Medulla oblongata (tissue), 1 donor: ENCODE measurements around the gene LMOD1.

Experiments used
- DNase-seq: peaks from one replicate; pipeline ENCODE4 v3.0.0-alpha.2; 2015; ENCODE audit errors: extremely low spot score

Gene LMOD1

GRCh38 chr1:201893431-201893830 lies 52.9 kb downstream of the LMOD1 start:
- DNase-seq, result no peak

DNA sequence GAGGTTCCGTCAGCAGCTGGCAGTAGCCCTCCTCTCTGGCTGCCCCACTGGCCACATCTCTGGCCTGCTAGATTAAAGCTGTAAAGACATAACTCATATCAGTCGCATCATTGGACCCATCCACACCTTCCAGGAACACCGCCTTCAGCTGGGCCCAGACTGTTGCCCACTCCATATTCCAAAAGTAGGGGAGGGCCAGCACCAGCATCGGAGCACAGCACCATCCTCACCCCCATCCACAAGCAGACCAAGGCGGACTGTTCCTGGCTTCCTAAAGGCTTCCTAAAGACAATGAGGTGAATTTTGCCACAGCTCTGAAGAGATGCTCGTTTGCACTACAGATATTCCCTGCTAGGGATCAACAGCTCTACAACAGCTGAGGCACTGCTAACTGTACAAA lies 54.1 kb downstream of the LMOD1 start:
- no peak for DNase-seq

DNA sequence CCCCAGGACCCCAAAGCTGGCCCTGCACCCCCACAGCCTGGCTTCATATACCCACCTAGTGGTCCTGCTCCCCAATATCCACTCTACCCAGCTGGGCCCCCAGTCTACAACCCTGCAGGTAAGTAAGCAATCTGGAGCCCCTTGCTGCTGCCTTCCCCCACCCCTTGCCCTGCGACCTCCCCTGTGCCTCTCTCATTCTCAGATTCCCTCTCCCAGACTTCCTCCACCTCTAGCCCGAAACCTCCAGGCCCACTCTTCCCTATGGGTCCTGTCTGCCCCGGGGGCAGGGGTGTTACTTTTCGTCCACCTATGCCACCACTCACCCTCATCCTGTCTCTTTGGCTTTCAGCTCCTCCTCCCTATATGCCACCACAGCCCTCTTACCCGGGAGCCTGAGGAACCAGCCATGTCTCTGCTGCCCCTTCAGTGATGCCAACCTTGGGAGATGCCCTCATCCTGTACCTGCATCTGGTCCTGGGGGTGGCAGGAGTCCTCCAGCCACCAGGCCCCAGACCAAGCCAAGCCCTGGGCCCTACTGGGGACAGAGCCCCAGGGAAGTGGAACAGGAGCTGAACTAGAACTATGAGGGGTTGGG lies 54.8 kb downstream of the LMOD1 start:
- DNase-seq, result no peak

- DNase-seq, result no peak
Measured at GRCh38 chr1:201890806-201891450, 55.4 kb downstream of the LMOD1 start.

DNA sequence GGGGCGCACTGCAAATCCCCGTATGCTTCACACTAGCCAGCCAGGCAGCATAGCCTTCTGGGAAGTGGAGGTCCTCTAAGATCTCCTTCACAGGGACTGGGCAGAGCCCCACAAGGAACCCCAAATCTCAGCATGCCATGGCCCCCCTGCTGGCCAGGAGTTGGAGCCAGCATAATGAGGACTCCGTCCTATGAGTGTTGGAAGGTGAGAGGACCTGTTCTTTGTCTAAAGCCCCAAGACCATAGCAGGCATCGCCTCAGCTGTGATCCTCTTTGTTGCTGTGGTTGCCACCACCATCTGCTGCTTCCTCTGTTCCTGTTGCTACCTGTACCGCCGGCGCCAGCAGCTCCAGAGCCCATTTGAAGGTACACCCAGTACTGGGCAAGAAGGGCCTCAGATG lies 56.1 kb downstream of the LMOD1 start:
- DNase-seq, result no peak

- DNase-seq, result no peak
Measured at GRCh38 chr1:201889090-201889968, 57.0 kb downstream of the LMOD1 start.

DNA sequence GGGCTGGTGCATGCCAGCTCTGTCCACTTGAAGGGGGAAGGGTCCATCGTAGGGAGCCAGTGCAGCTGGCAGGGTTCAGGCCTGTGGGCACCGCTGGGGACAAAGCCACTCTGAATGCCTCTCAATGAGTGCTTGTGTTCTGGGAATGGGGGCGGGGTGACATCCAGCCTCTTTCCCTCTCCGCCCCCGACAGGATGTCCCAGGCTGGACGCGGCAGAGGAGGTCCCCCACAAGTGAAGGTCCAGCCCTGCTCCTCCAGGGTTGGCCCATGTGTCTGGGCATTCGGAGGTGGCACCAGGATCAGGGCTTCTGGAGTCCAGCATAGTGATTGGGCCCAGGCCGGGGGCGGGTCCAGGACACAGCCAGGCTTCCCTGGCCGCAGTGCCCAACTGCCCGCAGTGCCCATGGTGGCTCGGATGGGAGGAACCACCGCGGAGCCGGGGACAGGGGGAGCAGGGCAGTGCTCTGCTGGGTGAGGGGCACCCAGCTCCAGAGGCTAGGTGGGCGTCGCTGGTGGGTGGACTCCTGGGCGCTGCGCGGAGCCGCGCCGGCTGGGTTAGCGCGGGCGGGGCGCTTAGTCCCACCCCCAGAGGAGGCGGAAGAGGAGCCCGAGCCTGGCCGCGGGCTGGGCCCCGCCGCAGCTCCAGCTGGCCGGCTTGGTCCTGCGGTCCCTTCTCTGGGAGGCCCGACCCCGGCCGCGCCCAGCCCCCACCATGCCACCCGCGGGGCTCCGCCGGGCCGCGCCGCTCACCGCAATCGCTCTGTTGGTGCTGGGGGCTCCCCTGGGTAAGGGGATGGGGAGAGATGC lies 57.9 kb downstream of the LMOD1 start, which contains the start of gene SHISA4:
Gene SHISA4, plus strand, starts transcription at position 617 of the 808 bp plus-strand sequence. Its CDS starts 97 bp downstream, at position 714.
- DNase-seq, result peak; percentile 97

DNA sequence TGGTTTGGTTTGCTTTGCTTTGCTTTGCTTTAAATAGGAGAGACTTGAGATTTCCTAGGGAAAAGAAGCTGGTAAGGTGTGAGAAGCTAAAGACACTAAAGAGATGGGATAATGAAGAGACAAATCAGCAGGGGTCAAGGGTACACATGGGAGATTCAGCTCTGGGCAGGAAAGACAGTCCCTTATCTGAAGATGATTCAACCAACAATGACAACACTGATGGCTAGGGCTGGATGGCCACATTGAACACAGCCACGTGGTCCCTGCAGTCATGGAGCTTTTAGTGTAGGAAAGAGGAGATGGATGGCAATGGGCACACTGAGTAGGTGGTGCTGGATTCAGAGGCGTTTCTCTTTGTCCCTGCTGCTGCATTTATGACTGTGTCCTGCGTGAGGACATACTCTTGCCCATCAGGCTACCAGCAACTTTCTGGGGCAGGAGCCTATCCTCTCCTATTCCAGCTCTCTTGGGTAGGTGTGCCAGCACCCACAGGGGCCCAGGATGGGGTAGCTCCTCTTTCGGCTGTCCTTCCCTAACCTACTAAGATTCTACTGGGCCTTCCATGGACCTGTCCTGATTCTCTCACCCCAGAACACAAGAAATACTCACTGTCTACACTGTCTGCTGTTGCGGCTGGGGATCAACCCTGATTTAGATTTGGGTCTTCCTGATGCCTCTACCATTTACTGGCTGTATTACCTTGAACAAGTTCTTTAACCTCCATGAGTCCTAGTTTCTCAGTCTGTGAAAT lies 59.1 kb downstream of the LMOD1 start:
- DNase-seq, result peak; percentile 51

DNA sequence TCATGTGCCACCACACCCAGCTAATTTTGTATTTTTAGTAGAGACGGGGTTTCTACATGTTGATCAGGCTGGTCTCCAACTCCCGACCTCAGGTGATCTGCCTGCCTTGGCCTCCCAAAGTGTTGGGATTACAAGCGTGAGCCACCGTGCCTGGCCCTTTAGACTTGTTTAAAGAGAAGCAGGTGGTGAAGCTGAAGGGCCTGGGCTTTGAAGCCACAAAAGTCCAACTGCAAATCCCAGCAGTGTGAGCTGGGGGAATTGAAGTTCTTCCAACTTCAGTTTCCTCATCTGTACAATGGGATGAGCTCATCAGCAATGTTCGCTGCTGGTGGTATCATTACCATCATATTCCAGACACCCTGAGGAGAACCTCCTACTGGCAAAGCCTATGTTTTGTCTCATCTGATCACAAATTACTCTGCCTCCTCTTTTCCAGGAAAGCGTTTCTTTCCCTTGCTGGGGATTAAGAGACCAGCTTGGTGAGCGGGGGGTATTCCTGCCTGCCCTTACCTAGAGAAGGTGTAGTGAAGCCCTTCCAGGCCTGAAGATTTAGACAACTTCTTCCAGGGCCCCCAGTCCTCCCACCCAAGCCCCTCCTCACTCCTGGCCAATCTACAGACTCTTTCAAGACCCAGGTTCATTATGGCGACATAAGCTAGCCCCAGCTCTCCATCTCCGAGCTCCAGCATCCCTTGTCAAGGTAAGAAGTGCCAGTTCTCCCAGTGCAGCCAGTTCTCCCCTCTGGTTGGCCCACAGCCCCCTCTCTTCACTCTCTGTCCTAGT lies 60.1 kb downstream of the LMOD1 start:
- no peak for DNase-seq

GRCh38 chr1:201885531-201886075 lies 60.7 kb downstream of the LMOD1 start:
- no peak for DNase-seq

DNA sequence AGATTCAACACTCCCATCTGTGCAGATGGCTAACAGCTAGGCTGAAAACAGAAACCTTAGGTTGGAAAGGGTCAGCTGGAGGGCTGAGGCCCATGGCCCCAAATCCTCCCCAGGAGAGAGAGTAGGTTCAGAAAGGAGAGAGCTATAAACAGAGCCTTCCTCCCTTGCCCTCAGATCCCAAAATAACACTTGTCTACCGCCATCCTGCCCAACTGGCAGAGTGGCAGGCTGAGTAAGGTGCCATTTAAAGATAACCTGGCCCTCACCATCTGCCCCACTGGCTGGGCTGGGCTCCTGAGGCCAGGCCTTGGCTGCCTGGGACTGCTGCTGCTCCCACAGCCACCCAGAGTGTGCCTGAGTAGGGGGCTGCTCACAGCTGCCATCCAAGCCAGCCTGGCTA lies 61.9 kb downstream of the LMOD1 start:
- no peak for DNase-seq

DNA sequence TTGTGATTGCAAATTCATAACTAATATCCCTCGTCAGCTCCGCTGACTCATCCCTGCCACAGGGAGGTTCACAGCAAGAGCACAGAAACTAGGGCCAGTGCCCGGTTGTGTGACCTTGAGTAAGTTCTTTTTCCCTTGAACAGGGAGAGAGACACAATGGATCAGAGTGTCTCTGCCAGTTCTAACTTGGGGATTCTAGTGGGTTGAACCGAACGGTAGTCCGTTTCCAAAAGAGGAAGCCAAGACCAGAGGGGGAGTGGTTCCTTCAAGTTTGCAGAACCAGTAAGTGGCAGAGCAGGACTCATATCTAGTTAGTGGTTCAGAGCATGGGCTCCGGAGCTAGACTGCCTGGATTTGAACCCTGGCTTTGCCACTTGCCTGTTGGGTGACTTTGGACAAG lies 62.6 kb downstream of the LMOD1 start:
- peak; percentile 70 for DNase-seq

GRCh38 chr1:201883266-201883665 lies 63.1 kb downstream of the LMOD1 start:
- no peak for DNase-seq

DNA sequence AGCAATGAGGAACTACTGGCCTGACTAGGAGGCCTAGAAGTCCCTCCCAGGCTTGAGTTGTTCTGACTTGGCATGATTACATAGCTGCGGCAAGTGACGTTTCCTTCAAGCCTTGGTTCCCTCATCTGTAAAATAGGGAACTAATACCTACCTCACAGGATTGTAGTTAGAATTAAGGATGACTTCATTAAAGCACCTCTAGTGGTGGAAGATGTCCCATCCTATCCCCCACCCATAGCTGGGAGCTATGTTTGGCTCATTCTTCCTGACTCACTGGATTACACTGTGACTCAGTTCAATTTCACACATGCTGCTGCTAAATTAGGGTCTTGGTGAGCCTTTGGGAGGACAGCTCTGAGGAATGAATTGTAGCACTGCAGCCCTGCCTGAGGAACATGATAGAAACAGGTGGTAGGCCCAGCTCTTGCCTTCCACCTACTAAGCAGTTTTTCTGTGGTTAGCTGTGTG lies 63.6 kb downstream of the LMOD1 start:
- DNase-seq, result peak; percentile 60

- no peak for DNase-seq
Measured at GRCh38 chr1:201881617-201882016, 64.7 kb downstream of the LMOD1 start.

DNA sequence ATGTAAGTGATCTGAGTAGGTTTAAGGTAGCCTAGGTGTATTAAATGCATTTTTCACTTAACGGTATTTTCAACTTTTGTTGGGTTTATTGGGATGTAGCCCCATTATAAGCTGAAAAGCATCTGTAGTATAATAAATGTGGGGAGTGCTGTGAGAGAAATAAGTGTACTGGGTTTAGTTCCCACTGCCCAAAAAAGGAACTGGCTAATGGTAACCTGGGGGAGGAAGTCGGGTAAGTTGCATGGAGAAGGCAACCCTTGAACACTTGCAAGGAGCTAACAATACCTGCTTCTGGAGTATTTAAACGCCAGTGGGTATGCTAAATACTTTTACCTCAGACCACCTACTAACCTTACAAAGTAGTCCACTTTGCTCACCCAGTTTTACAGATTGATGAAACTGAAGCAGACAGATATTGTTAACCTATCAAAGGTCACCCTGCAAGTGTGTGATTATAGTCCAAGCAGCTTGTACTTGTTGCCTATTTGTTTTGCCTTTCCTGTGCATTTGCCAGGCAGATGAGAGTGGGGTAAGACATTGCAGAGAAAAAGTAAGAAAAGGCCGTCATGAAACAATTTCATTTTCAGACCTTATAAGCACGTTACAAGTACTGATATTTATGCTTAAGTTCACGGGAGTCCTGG lies 65.3 kb downstream of the LMOD1 start:
- DNase-seq, result no peak

DNA sequence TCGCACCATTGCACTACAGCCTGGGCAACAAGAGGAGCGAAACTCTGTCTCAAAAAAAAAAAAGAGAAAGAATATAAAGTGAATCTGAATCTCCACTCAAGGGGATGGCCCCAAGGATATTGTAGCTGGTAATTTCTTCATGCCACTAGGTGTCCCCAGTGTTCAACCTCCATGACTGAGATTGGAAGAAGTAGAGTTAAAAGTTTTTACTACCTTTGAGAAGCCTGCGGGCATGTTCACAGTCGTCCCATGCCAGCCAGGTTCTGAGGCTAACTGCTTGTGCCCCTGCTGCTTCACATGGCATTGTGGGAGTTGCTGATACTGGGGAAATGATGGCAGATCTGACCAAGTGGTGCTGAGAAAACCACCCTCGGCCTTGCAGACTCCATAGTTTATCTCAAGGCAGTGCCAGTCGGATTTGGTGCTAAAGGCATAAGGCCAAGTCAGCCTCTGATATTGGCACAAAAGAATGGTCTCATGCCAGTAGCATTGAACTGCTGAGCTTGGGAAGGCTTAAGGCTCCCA lies 68.4 kb downstream of the LMOD1 start:
- DNase-seq, result peak; percentile 84

DNA sequence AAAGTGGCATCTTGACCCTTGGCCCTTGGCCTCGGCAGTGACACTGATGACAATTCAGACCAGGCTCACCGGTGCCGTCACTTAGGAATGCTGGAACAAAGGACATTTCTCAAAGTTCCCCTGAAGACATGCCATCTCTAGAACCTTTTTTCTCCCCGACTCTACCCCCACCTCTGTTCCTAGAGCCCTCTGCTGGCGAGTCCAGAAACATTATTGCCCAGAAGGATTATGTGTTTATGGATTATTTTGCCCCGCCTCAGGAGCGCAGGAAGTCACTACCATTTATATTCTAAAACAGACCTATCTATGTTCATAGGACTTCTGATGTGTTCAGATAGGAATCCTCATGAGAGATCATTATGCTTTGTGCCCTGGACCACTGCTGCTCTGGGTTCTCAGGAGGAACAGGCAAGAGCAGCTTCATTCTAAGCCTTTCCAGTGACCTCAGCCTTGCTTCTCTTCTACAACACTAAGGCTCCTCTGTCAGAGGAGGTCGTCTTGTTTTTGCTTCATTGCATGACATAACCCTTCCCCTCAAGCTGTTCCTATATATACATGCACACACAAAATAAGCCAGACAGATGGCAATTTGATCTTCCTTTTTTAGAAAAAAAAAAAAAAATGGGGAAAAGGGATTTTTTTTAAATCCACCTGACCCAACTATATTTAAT lies 70.1 kb downstream of the LMOD1 start:
- no peak for DNase-seq

GRCh38 chr1:201874672-201875071 lies 71.7 kb downstream of the LMOD1 start:
- DNase-seq, result no peak
